NCI-H2029 treated with DMSO at 0.1 percent for 48 hours (cell line): ENCODE results near the gene CDC123.
"Not testable (repeated sequence)": the region's sequence is repeated elsewhere in the genome, so short reads cannot be mapped to it uniquely, and the experiment has no call there.

Experiments used
- DNase-seq: peaks from one replicate; lab custom pipeline; 2025; lab: John Stamatoyannopoulos, UW

Gene CDC123

DNA sequence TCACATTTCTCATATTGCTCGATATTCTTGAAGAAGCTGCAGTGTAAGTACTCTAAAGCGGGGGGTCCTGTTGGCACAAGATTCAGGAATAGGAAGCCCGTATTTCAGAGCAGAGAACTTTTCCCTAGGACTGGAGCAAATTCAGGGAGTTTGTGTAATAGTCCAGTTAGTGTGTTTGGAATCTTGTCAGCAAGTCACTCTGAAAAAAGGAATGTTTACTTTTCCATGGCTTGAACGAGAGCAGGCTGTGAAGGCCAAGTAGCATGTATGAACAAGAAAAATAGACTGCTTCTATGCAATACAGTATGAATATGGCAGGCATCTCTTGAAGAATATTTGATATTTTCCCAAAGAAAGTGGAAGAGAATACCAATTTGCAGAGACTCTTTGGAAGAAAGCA, 39.8 kb downstream of the CDC123 start:
- DNase-seq: no peak

DNA sequence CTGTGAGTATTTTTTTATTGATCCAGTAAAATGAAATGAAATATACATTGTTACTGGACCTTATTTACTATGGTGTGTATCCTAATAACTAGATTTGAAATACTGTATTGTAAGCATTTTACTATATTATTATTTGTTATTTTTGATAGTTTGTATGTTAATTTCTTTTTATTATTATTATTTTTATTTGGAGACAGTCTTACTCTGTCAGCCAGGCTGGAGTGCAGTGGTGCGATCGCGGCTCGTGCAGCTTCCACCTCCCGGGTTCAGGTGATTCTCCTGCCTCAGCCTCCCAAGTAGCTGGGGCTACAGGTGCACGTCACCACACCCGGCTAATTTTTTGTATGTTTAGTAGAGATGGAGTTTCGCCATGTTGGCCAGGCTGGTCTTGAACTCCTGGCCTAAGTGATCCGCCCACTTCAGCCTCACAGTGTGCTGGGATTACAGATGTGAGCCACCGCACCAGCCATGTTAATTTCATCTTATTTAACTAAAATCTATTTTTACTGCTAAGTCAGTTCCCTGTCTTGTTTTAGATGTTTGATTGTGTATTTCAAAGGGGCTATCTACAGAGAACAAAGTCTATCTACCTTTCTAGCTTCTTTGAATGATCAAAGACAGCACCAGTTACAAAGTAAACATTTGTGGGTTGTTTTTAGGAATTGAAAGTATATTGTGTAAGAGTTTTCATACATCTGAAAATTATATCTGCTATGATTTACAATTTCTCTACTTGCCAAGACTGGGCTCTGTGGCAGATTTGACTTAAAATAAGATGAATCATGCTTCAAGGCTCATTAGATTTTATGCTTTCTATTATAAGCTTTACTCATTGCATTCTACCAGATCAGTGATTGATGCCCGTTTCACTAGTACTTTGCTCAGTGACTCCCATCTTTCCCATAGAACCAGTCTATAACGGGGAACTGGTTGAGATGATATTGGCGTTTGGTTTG, 41.6 kb downstream of the CDC123 start:
- DNase-seq: no peak

GRCh38 chr10:12238821-12239220, 42.8 kb downstream of the CDC123 start:
- DNase-seq: no peak

DNA sequence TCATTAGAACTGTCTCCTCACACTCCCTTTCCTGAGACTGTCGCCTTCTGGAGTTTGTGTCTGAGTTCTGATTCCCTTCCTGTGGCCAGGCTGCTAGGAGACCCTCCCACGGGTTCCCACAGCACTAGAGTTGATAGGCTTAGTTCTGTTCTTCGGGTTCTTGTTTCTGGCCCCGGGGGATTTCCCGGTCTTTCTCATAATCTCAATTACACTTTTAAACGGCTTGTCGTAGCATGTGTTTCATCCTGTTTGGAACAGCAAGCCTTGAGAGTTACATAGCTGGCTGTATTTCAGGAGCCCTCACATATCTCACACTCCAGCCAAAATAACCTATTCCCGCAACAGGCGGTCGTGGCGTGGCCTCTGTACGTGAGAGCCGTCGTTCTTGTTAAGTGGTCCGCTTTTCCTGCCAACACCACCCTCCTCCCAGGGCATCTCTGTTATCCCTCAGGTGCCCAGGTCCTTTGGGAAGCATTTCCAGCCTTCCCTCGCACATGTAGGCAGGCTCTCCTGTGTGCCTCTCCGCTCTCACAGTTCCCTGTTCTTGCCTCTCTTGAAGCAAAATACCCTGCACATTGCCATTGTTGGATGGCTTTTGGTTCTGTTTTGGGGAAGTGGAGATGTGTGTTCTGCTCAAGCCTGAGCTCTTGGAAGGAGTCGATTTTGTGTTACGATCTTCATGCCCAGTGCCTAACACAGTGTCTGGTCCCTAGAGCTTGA, 46.0 kb downstream of the CDC123 start:
- no peak for DNase-seq

DNA sequence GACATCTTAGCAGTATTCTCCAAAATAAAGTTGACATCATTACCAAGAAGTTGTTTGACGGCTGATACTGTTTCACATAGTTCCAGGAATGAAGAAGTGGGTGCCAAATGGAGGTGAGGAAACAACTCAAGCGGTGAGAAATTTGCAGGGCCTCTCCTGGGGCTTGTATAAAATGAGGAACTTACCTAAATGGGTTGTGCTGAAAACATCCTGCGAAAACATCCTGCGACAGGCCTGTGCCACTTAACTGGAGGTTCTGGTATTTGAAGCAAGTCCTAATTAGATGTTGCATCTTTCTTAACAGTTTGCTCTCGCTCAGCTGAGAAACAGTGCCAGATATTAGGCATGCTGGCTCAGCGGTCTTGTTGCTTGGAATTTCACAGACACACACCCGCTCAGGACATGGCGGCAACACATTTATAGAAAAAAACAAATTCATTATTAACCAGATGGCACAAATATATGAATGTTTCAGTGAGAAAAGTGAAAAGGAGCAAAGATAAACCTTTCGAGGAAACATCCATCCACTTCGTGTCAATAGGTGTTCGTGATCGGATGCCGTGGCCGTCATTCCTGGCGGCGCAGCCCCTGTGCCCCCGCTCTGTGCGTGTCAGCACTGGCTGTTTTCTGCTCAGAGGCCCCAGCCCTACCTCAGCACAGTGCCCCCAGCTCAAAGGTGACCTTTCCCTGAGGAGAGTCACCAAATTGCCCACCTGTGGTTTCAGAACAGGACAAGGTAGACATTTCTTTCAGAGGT, 48.1 kb downstream of the CDC123 start:
- no peak for DNase-seq

- DNase-seq: no peak
These were observed 54.2 kb downstream of the CDC123 start for GRCh38 chr10:12250181-12250580.

DNA sequence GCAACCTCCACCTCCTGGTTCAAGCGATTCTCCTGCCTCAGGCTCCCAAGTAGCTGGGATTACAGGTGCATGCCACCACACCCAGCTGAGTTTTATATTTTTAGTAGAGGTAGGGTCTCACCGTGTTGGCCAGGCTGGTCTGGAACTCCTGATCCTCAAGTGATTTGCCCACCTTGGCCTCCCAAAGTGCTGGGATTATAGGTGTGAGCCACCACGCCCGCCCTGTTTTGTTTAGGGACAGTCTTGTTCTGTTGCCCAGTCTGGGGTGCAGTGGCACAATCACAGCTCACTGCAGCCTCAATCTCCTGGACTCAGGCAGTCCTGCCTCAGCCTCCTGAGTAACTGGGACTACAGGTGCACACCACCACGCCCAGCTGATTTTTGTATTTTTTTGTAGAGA, 54.7 kb downstream of the CDC123 start:
- not testable (repeated sequence) for DNase-seq

GRCh38 chr10:12251581-12251980, 55.6 kb downstream of the CDC123 start:
- DNase-seq: no peak

- DNase-seq: no peak
These were observed 57.0 kb downstream of the CDC123 start for GRCh38 chr10:12252882-12253546.

DNA sequence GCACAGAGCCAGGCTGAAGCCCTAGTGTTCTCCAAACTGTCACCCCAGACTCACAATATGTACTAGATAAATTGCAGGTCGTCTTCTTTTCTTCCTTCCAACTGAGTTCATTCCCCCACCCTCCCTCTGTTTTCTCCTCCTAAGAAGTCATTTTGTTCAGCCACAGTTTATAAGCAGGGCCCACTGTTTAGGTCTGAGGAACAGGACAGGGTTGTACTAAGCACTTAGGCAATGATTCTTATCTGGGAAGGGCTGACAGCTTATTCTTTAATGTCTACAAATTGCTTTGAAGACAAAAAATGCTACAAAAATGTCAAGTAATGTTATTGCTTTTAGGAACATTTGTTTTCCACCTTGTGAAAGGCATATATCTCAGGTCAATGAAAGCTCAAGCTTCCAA, 59.1 kb downstream of the CDC123 start:
- no peak for DNase-seq

GRCh38 chr10:12259988-12260387, 64.0 kb downstream of the CDC123 start:
- DNase-seq: no peak

DNA sequence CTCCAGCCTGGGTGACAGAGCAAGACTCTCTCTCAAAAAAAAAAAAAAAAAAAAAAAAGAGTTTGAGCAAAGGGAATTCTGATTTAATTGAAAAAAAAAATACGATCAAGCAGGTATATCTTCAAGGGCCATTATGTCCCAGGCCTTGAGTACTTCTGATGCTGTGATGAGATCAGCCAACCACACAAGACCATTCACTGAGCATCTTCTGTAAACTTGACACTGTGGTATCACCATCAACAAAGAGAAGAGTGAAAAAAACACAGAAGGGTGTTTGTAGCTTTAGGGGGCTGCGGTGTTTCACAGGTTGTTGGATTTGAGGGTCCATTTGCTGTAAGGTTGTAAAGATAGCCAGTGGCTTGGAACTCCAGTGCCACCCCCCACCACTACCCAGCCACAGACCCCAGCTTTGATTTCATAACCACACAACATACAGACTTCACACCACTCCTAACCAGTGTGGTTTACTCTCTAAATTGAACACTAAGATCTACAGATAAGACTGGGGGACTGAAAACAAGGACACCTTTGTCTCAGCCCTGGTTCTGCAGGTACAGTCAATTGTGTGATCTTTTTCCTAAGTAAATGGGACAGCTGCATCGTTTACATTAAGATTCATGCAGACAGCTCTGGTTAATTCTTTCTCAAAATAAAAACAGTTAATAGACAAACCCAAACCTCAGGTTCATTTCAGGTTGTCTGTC, 66.4 kb downstream of the CDC123 start:
- DNase-seq: no peak

GRCh38 chr10:12264204-12264940, 68.4 kb downstream of the CDC123 start:
- peak; percentile 56 for DNase-seq

- DNase-seq: no peak
These were observed 73.1 kb downstream of the CDC123 start for GRCh38 chr10:12269056-12269455.

DNA sequence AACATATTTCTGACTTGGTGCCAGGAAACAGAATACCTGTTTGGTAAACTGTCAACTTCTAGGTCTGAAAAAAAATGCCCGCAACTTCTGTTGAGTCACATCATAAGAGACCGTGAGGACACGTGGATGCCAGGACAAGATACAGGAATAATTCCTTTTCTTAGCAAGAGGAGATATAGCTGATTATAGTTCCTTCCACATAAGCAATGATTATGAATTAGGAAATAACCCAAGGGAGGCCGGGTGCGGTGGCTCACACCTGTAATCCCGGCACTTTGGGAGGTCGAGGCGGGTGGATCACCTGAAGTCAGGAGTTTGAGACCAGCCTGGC, 75.2 kb downstream of the CDC123 start:
- no peak for DNase-seq

DNA sequence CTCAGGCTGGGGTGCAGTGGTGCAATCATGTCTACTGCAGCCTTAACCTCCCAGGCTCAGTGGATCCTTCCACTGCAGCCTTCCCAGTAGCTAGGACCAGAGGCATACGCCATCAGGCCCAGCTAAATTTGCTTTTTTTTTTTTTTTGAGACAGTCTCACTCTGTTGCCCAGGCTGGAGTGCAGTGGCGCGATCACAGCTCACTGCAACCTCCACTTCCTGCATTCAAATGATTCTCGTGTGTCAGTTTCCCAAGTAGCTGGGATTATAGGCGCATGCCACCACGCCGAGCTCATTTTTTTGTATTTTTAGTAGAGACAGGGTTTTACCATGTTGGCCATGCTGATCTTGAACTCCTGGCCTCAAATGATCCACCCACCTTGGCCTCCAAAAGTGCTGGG, 81.9 kb downstream of the CDC123 start:
- not testable (repeated sequence) for DNase-seq

DNA sequence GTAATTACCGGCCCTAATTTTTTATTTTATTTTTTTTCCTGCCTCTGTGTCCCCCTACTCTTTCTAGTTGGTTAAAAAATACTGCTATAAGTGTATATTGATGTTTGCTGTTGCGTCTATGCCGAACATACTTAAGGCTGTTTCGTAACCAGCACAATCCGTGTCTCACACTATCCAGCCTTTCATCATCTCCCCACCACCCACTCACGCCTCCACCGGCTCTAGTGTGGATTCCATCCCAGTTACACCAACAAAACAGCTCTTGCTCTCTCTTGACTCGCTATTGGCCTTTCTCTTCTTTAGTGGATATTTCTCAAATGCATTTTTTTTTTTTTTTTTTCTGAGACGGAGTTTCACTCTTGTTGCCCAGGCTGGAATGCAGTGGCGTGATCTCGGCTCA, 83.3 kb downstream of the CDC123 start:
- DNase-seq: no peak

- DNase-seq: no peak
These were observed 91.8 kb downstream of the CDC123 start for GRCh38 chr10:12287772-12288171.

DNA sequence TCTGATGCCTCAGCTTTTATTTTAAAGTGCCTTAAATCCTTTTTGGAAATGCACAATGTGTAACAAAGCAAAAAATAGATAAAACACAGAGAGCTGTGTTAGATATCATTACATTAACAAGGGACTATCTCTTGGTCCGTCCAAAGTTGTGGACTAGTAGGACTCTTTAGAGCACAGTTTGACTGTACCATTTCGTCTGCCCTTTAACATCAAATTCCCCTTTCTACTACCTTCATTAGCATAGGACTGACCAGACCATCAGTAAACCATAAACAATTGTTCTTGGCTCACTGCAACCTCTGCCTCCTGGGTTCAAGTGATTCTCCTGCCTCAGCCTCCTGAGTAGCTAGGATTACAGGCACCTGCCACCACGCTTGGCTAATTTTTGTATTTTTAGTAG, 101.8 kb downstream of the CDC123 start:
- DNase-seq: not testable (repeated sequence)

DNA sequence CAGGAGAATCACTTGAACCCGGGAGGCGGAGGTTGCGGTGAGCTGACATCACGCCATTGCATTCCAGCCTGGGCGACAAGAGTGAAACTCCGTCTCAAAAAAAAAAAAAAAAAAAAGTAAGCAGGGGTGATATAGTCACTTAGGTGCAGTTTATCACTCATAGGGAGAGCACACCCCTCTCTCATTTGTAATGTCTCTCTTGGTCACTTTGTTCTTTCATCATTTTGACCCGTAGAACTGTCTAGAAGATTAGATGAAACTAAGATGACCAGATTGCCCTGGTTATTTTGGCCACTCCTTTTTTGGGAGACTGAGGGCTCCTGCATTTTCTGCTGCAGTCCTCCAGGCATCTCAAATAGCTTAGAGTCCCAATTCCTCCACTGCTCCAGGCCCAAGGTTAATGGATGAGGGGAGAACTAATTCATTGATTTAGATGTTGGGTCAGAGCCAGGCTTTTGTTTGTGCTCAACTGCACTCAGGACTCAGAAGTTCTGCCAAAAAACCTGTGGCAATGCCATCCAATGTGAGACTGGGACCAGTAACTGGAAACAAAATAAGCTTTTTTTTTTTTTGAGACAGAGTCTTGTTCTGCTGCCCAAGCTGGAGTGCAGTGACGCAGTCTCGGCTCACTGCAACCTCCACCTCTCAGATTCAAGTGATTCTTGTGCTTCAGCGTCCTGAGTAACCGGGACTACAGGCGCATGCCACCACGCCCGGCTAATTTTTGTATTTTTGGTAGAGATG, 103.4 kb downstream of the CDC123 start:
- DNase-seq: peak; percentile 44
